ENCODE measurements around the gene CCR3. TPM values are rescaled to one million over a fixed set of nuclear protein-coding genes. Genes with fewer than 3 reads are reported as not detected.
A peak's percentile ranks its signal among the peaks of the same experiment; 100 is the strongest.

Gene CCR3
- total RNA-seq, 2 donors from 2014 or later, result not detected

GRCh38 chr3:46289966-46290365 is 47.7 kb downstream of the CCR3 start:
- DNase-seq, result no peak
- Histone ChIP-seq H3K27ac (ENCODE audit: low read depth, low read length) (no peak overlapping the region), H3K9ac (ENCODE audit: extremely low read depth, low read length, poor library complexity, severe bottlenecking) (no peak overlapping the region), H3K9me3 (ENCODE audit: control insufficient read depth, low read length) (no peaks in the 10 kb centered on the region), H3K4me3 (ENCODE audit: low read length) (no peak overlapping the region), H3K27me3 (ENCODE audit: control insufficient read depth, insufficient read depth, low read length, poor library complexity, severe bottlenecking) (no peaks in the 10 kb centered on the region), H3K4me1 (ENCODE audit: control insufficient read depth, insufficient read depth, low read length) (no peaks in the 10 kb centered on the region), H3K36me3 (ENCODE audit: control insufficient read depth, insufficient read depth, low read length) (no peaks in the 10 kb centered on the region)
- H3K4me1 Mint-ChIP-seq, result peaks cover 5% of the 10 kb centered on the region
- H3K9me3 Mint-ChIP-seq, result no peaks in the 10 kb centered on the region
- WGBS, 2 experiments (ENCODE audit: insufficient coverage in 1 of 2, insufficient read length in 1 of 2), result 93% methylated on average over 1 of the region's 2 CpGs; no CpG with 5 or more reads in 1 of the 2 experiments
- no peaks in the 10 kb centered on the region for H3K36me3 Mint-ChIP-seq (ENCODE audit: low read depth)
- no peak overlapping the region for H3K4me3 Mint-ChIP-seq
- H3K27ac Mint-ChIP-seq, result no peak overlapping the region
- TF ChIP-seq CTCF (conservative IDR thresholded peaks at IDR 0.05), result no peak
- H3K27me3 Mint-ChIP-seq (ENCODE audit: insufficient read depth), result no peaks in the 10 kb centered on the region

- DNase-seq, result no peak
- H3K9me3 ChIP-seq (ENCODE audit: control insufficient read depth, low read length), result no peaks in the 10 kb centered on the region
- no peaks in the 10 kb centered on the region for H3K36me3 Mint-ChIP-seq (ENCODE audit: low read depth)
- H3K4me3 ChIP-seq (ENCODE audit: low read length), result no peak overlapping the region
- H3K27me3 ChIP-seq (ENCODE audit: control insufficient read depth, insufficient read depth, low read length, poor library complexity, severe bottlenecking), result no peaks in the 10 kb centered on the region
- peaks cover 5% of the 10 kb centered on the region for H3K4me1 Mint-ChIP-seq
- WGBS, 2 experiments (ENCODE audit: insufficient coverage in 1 of 2, insufficient read length in 1 of 2), result 84% methylated on average over 2 of the region's 2 CpGs; no CpG with 5 or more reads in 1 of the 2 experiments
- no peaks in the 10 kb centered on the region for H3K4me1 ChIP-seq (ENCODE audit: control insufficient read depth, insufficient read depth, low read length)
- H3K4me3 Mint-ChIP-seq, result no peak overlapping the region
- H3K27ac Mint-ChIP-seq, result no peak overlapping the region
- TF ChIP-seq CTCF (conservative IDR thresholded peaks at IDR 0.05), result no peak
- H3K9ac ChIP-seq (ENCODE audit: extremely low read depth, low read length, poor library complexity, severe bottlenecking), result no peak overlapping the region
- no peak overlapping the region for H3K27ac ChIP-seq (ENCODE audit: low read depth, low read length)
- no peaks in the 10 kb centered on the region for H3K36me3 ChIP-seq (ENCODE audit: control insufficient read depth, insufficient read depth, low read length)
- H3K9me3 Mint-ChIP-seq, result no peaks in the 10 kb centered on the region
- no peaks in the 10 kb centered on the region for H3K27me3 Mint-ChIP-seq (ENCODE audit: insufficient read depth)
Measured at GRCh38 chr3:46291046-46291445, 48.8 kb downstream of the CCR3 start.

- H3K36me3 Mint-ChIP-seq (ENCODE audit: low read depth), result no peaks in the 10 kb centered on the region
- WGBS, 2 experiments (ENCODE audit: insufficient coverage in 1 of 2, insufficient read length in 1 of 2), result 94 to 97% methylated on average over 2 of the region's 2 CpGs
- H3K36me3 ChIP-seq (ENCODE audit: control insufficient read depth, insufficient read depth, low read length), result no peaks in the 10 kb centered on the region
Measured at GRCh38 chr3:46293035-46293724, 50.9 kb downstream of the CCR3 start.

More at GRCh38 chr3:46293035-46293724, 50.9 kb downstream of the CCR3 start:
- no peaks in the 10 kb centered on the region for H3K27me3 ChIP-seq (ENCODE audit: control insufficient read depth, insufficient read depth, low read length, poor library complexity, severe bottlenecking)
- Mint-ChIP-seq H3K27me3 (ENCODE audit: insufficient read depth) (no peaks in the 10 kb centered on the region), H3K4me3 (no peak overlapping the region), H3K27ac (no peak overlapping the region), H3K9me3 (no peaks in the 10 kb centered on the region), H3K4me1 (peaks cover 5% of the 10 kb centered on the region)
- no peak for DNase-seq
- no peak overlapping the region for H3K9ac ChIP-seq (ENCODE audit: extremely low read depth, low read length, poor library complexity, severe bottlenecking)
- peak; percentile 32 for TF ChIP-seq CTCF (conservative IDR thresholded peaks at IDR 0.05)
- no peaks in the 10 kb centered on the region for H3K4me1 ChIP-seq (ENCODE audit: control insufficient read depth, insufficient read depth, low read length)
- no peak overlapping the region for H3K27ac ChIP-seq (ENCODE audit: low read depth, low read length)
- H3K9me3 ChIP-seq (ENCODE audit: control insufficient read depth, low read length), result no peaks in the 10 kb centered on the region
- no peak overlapping the region for H3K4me3 ChIP-seq (ENCODE audit: low read length)

Measured in endodermal cell (in vitro differentiated cells).